Mesothelial cell of epicardium (in vitro differentiated cells): ENCODE data around the gene FMN2. TPM values are rescaled to one million over a fixed set of nuclear protein-coding genes. Genes with fewer than 3 reads are reported as not detected.

Experiments used
- DNase-seq, 2 experiments: peaks; one replicate each; pipeline ENCODE4 v3.0.0; 2021; ENCODE audit warnings: low spot score in 2 of 2; ENCODE audit not compliant: unreplicated experiment in 2 of 2
- H3K27ac Mint-ChIP-seq: 2 replicates; pipeline ENCODE4 v1.8.0; 2021; ENCODE audit warnings: mixed read lengths
- H3K27me3 Mint-ChIP-seq: 2 replicates; pipeline ENCODE4 v1.8.0; 2021; ENCODE audit warnings: low read depth, mixed read lengths
- H3K36me3 Mint-ChIP-seq: 2 replicates; pipeline ENCODE4 v1.8.0; 2021; ENCODE audit warnings: mixed read lengths
- H3K4me1 Mint-ChIP-seq: 2 replicates; pipeline ENCODE4 v1.8.0; 2021; ENCODE audit warnings: mixed read lengths
- H3K4me3 Mint-ChIP-seq: 2 replicates; pipeline ENCODE4 v1.8.0; 2021; ENCODE audit warnings: mild to moderate bottlenecking, moderate library complexity, mixed read lengths
- H3K9me3 Mint-ChIP-seq: 2 replicates; pipeline ENCODE4 v1.8.0; 2021; ENCODE audit warnings: mixed read lengths
- CTCF ChIP-seq: fragments of 200-600 bp; sonication (generic); IDR thresholded peaks from one replicate; pipeline ENCODE4 v1.5.0; 2021; ENCODE audit warnings: antibody characterized with exemption; ENCODE audit not compliant: unreplicated experiment
- total RNA-seq: library from RNA; stranded (reverse); gene quantifications from 3 replicates; pipeline ENCODE4 v1.2.1, GENCODE V29; 2021

Gene FMN2
- total RNA-seq, 1 donor from 2014 or later, result 0.54 TPM

DNA sequence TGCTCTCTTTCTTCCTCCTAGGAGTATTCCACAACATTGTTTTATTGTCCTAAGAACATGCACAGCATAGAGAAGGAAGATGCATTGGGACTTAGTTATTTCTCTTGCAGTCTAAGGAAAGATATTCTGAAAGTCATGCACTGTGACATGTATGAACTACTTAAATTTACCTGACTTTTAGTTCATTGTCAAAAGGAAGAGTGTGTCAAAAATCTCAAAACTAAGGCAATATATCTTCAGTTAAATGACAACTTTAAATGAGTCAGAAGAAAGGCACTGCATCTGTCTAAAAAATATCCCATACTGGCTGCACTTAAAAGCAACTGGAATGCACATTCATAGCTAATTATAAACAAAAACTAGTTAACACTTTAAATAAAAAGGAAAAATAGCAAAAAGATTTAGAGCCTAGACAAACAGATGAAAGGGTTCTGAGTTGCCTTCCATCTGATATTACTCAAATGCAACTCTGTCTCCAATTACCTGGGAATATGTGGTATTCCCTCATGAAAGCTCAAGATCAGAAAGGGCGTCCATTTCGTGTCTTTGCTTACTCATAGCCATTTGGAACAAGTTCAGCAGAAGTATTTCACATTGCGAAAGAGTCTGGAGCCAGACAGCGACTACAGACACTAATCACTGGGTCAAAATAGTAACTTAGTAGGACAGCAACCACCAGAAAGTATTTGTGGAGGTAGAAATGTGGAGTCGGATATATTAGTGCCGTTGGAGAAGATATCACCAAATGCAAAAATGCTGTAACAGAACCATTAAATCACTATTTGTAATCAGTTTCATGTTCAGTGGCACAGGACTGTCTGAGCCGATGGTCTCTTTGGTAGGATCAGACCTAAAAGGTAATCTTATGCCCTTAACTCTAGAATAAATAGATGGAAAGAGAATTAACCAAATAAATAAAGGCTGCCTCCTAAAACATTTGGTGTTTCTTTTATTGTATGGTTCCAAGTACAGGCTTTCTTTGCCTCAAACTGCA is 294.6 kb downstream of the FMN2 start:
- Mint-ChIP-seq H3K27me3 (no peaks in the 10 kb centered on the region), H3K4me1 (peaks cover 12% of the 10 kb centered on the region), H3K9me3 (peaks cover 15% of the 10 kb centered on the region), H3K4me3 (no peak overlapping the region), H3K36me3 (peaks cover 3% of the 10 kb centered on the region), H3K27ac (no peak overlapping the region)
- DNase-seq, result no peak
- TF ChIP-seq CTCF, result no peak

GRCh38 chr1:240387051-240387450 is 295.4 kb downstream of the FMN2 start:
- H3K27me3 Mint-ChIP-seq, result no peaks in the 10 kb centered on the region
- no peak overlapping the region for H3K4me3 Mint-ChIP-seq
- no peak for DNase-seq
- H3K9me3 Mint-ChIP-seq, result peaks cover 10% of the 10 kb centered on the region
- H3K4me1 Mint-ChIP-seq, result peaks cover 17% of the 10 kb centered on the region
- TF ChIP-seq CTCF, result no peak
- H3K27ac Mint-ChIP-seq, result no peak overlapping the region
- H3K36me3 Mint-ChIP-seq, result no peaks in the 10 kb centered on the region

DNA sequence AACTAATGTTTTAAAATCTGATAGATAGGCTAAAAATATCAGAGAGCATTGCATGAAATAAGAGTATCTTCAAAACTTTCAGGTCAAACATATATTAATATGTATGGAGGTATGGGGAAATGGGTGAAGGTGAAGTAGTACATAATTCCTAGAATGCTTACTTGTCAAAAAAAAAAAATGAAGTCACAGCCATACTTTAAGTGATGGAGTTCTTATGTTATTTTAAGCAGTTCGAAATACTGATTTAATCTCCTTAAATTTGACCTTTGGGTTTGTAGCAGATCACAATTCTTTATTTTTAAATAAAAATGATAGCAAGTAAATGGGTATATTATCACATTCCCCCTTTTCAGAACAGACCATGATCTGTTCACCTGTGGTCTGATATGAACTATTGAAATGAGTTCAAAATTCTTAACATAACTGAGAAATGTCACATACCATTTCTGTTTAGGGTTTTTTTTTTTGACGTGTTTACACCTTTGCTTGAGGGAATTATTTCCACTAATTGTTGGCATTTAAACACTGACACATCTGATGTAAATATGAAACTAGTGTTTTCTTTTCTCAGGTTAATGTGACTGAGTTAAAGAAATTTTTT is 300.1 kb downstream of the FMN2 start:
- TF ChIP-seq CTCF, result no peak
- H3K4me3 Mint-ChIP-seq, result no peak overlapping the region
- H3K27me3 Mint-ChIP-seq, result no peaks in the 10 kb centered on the region
- peaks cover 11% of the 10 kb centered on the region for H3K4me1 Mint-ChIP-seq
- H3K27ac Mint-ChIP-seq, result no peak overlapping the region
- H3K9me3 Mint-ChIP-seq, result peaks cover 11% of the 10 kb centered on the region
- DNase-seq, result no peak
- H3K36me3 Mint-ChIP-seq, result peaks cover 2% of the 10 kb centered on the region

- no peak overlapping the region for H3K27ac Mint-ChIP-seq
- H3K4me1 Mint-ChIP-seq, result peaks cover 7% of the 10 kb centered on the region
- peaks cover 11% of the 10 kb centered on the region for H3K9me3 Mint-ChIP-seq
- no peaks in the 10 kb centered on the region for H3K27me3 Mint-ChIP-seq
- H3K4me3 Mint-ChIP-seq, result no peak overlapping the region
- H3K36me3 Mint-ChIP-seq, result peaks cover 2% of the 10 kb centered on the region
- DNase-seq, result no peak
- no peak for TF ChIP-seq CTCF
Measured at GRCh38 chr1:240394353-240394752, 302.7 kb downstream of the FMN2 start.

DNA sequence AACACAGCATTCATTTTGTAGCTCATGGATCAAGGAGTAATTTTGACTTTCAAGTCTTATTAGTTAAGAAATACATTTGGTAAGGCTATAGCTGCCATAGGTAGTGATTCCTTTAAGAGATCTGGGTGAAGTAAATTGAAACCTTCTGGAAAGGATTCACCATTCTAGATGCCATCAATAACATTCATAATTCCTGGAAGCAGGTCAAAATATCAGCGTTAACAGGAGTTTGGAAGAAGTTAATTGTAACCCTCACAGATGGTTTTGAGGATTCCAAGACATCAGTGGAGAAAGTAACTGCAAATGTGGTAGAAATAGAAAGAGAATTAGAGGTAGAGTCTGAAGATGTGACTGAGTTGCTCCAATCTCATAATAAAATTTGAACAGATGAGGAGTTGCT is 303.7 kb downstream of the FMN2 start:
- Mint-ChIP-seq H3K4me3 (no peak overlapping the region), H3K27ac (no peak overlapping the region), H3K36me3 (peaks cover 2% of the 10 kb centered on the region), H3K4me1 (peaks cover 7% of the 10 kb centered on the region), H3K9me3 (peaks cover 11% of the 10 kb centered on the region), H3K27me3 (no peaks in the 10 kb centered on the region)
- no peak for TF ChIP-seq CTCF
- DNase-seq, result no peak
